SK-N-SH treated with all-trans-retinoic acid at 6 μM for 48 hours (cell line): ENCODE data around the gene OR5I1.

Experiments
- ATAC-seq: fragments of 200-7000 bp; cut with Tn5 transposase; 3 replicates; pipeline ENCODE4 v1.9.1; 2020; ENCODE audit warnings: mild to moderate bottlenecking, moderate library complexity
- ARNTL ChIP-seq: fragments of 450-650 bp; formaldehyde crosslinking; IDR thresholded peaks from 2 replicates; pipeline ENCODE4 v1.5.0; 2020; ENCODE audit warnings: low read depth, mild to moderate bottlenecking, moderate library complexity, borderline replicate concordance
- BACH2 ChIP-seq: fragments of 250-450 bp; sonication (Bioruptor Pico); IDR thresholded peaks from 2 replicates; pipeline ENCODE4 v1.9.0; 2021; ENCODE audit warnings: mild to moderate bottlenecking, borderline replicate concordance
- CSRNP3 ChIP-seq: fragments of 250-450 bp; sonication (Bioruptor Pico); IDR thresholded peaks from 2 replicates; pipeline ENCODE4 v1.5.1; 2021; ENCODE audit warnings: mild to moderate bottlenecking, moderate library complexity
- GLIS3 ChIP-seq: fragments of 250-450 bp; sonication (Bioruptor Pico); IDR thresholded peaks from 2 replicates; pipeline ENCODE4 v1.5.0; 2020; ENCODE audit warnings: mild to moderate bottlenecking, moderate library complexity
- ISL1 ChIP-seq: fragments of 250-450 bp; sonication (Bioruptor Pico); IDR thresholded peaks from 2 replicates; pipeline ENCODE4 v2.1.2; 2022; ENCODE audit warnings: mild to moderate bottlenecking, moderate library complexity
- OSR1 ChIP-seq: fragments of 250-450 bp; sonication (Bioruptor Pico); IDR thresholded peaks from 2 replicates; pipeline ENCODE4 v1.8.0; 2022; ENCODE audit warnings: moderate library complexity, mild to moderate bottlenecking, inconsistent platforms
- PPARA ChIP-seq: fragments of 250-450 bp; sonication (Bioruptor Pico); IDR thresholded peaks from 2 replicates; pipeline ENCODE4 v1.5.0; 2020; ENCODE audit warnings: mild to moderate bottlenecking, borderline replicate concordance
- RARB ChIP-seq: fragments of 250-450 bp; sonication (Bioruptor Pico); IDR thresholded peaks from 2 replicates; pipeline ENCODE4 v1.8.0; 2021; ENCODE audit warnings: mild to moderate bottlenecking, moderate library complexity
- SNAI2 ChIP-seq: fragments of 250-450 bp; sonication (Bioruptor Pico); IDR thresholded peaks from 2 replicates; pipeline ENCODE4 v1.5.0; 2020; ENCODE audit warnings: mild to moderate bottlenecking, moderate library complexity
- TCF4 ChIP-seq: fragments of 250-450 bp; sonication (Bioruptor Pico); IDR thresholded peaks from 2 replicates; pipeline ENCODE4 v1.8.0; 2021; ENCODE audit warnings: mild to moderate bottlenecking, moderate library complexity, borderline replicate concordance
- TOX ChIP-seq: fragments of 250-450 bp; sonication (Bioruptor Pico); IDR thresholded peaks from 2 replicates; pipeline ENCODE4 v1.8.0; 2021; ENCODE audit warnings: mild to moderate bottlenecking, moderate library complexity, borderline replicate concordance
- ZFP3 ChIP-seq: fragments of 250-450 bp; sonication (Bioruptor Pico); IDR thresholded peaks from 2 replicates; pipeline ENCODE4 v1.5.0; 2020; ENCODE audit warnings: mild to moderate bottlenecking, moderate library complexity
- ZFP30 ChIP-seq: fragments of 450-650 bp; formaldehyde crosslinking; IDR thresholded peaks from 2 replicates; pipeline ENCODE4 v1.5.0; 2022; ENCODE audit warnings: mild to moderate bottlenecking, moderate library complexity
- ZNF565 ChIP-seq: fragments of 450-650 bp; formaldehyde crosslinking; conservative IDR thresholded peaks from 2 replicates; pipeline ENCODE4 v1.5.0; 2020; ENCODE audit warnings: low read depth, mild to moderate bottlenecking, moderate library complexity
- ZNF70 ChIP-seq: fragments of 450-650 bp; formaldehyde crosslinking; IDR thresholded peaks from 2 replicates; pipeline ENCODE4 v1.5.0; 2020; ENCODE audit warnings: mild to moderate bottlenecking, moderate library complexity
- ZNF8 ChIP-seq: fragments of 450-650 bp; formaldehyde crosslinking; IDR thresholded peaks from 2 replicates; pipeline ENCODE4 v1.5.0; 2020; ENCODE audit warnings: mild to moderate bottlenecking, moderate library complexity
- TF ChIP-seq, protein P1 (sequence below): fragments of 250-450 bp; sonication (Bioruptor Pico); IDR thresholded peaks from 2 replicates; pipeline ENCODE4 v1.8.0; 2020; ENCODE audit warnings: mild to moderate bottlenecking, moderate library complexity, borderline replicate concordance
- TF ChIP-seq, protein P2 (sequence below): fragments of 250-450 bp; sonication (Bioruptor Pico); IDR thresholded peaks from 2 replicates; pipeline ENCODE4 v1.5.0; 2020; ENCODE audit warnings: mild to moderate bottlenecking, moderate library complexity
- TF ChIP-seq, protein P3 (sequence below): fragments of 250-450 bp; sonication (Bioruptor Pico); IDR thresholded peaks from 2 replicates; pipeline ENCODE4 v1.5.1; 2020; ENCODE audit warnings: low read depth, mild to moderate bottlenecking, moderate library complexity
- TF ChIP-seq, protein P4 (sequence below): fragments of 250-450 bp; sonication (Bioruptor Pico); IDR thresholded peaks from 2 replicates; pipeline ENCODE4 v1.8.0; 2021; ENCODE audit warnings: low read depth, mild to moderate bottlenecking, moderate library complexity, borderline replicate concordance

OR5I1 gene

DNA sequence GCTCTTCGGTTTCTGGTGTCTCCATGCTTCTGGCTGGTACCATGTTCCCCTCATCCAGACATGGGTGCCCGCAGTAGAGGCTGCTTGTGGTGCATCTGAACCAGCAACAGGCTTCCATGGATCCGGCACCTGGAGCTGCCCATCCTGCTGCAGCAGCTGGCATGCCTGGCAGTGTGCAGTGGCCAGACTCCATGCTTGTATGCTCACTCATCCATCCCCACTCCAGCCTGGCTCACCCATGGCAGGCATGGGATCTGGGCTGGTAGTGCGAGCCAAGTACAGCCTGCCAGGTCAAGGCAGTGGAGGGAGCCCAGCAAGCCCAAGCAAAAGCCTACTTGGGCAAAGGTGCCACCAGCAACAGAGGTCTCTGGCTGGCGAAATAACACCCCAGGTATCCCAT lies 15.7 kb downstream of the OR5I1 start:
- no peak for TF ChIP-seq ARNTL (CRISPR knock-in tag)
- TF ChIP-seq SNAI2 (CRISPR knock-in tag), result no peak
- TF ChIP-seq, protein P1, sequence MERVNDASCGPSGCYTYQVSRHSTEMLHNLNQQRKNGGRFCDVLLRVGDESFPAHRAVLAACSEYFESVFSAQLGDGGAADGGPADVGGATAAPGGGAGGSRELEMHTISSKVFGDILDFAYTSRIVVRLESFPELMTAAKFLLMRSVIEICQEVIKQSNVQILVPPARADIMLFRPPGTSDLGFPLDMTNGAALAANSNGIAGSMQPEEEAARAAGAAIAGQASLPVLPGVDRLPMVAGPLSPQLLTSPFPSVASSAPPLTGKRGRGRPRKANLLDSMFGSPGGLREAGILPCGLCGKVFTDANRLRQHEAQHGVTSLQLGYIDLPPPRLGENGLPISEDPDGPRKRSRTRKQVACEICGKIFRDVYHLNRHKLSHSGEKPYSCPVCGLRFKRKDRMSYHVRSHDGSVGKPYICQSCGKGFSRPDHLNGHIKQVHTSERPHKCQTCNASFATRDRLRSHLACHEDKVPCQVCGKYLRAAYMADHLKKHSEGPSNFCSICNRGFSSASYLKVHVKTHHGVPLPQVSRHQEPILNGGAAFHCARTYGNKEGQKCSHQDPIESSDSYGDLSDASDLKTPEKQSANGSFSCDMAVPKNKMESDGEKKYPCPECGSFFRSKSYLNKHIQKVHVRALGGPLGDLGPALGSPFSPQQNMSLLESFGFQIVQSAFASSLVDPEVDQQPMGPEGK (CRISPR knock-in tag), result no peak
- no peak for TF ChIP-seq TCF4 (CRISPR knock-in tag)
- TF ChIP-seq ISL1 (CRISPR knock-in tag), result no peak
- no peak for TF ChIP-seq ZNF70 (CRISPR knock-in tag)
- TF ChIP-seq, protein P2, sequence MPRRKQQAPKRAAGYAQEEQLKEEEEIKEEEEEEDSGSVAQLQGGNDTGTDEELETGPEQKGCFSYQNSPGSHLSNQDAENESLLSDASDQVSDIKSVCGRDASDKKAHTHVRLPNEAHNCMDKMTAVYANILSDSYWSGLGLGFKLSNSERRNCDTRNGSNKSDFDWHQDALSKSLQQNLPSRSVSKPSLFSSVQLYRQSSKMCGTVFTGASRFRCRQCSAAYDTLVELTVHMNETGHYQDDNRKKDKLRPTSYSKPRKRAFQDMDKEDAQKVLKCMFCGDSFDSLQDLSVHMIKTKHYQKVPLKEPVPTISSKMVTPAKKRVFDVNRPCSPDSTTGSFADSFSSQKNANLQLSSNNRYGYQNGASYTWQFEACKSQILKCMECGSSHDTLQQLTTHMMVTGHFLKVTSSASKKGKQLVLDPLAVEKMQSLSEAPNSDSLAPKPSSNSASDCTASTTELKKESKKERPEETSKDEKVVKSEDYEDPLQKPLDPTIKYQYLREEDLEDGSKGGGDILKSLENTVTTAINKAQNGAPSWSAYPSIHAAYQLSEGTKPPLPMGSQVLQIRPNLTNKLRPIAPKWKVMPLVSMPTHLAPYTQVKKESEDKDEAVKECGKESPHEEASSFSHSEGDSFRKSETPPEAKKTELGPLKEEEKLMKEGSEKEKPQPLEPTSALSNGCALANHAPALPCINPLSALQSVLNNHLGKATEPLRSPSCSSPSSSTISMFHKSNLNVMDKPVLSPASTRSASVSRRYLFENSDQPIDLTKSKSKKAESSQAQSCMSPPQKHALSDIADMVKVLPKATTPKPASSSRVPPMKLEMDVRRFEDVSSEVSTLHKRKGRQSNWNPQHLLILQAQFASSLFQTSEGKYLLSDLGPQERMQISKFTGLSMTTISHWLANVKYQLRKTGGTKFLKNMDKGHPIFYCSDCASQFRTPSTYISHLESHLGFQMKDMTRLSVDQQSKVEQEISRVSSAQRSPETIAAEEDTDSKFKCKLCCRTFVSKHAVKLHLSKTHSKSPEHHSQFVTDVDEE (CRISPR knock-in tag), result no peak
- no peak for TF ChIP-seq RARB (CRISPR knock-in tag)
- TF ChIP-seq, protein P3, sequence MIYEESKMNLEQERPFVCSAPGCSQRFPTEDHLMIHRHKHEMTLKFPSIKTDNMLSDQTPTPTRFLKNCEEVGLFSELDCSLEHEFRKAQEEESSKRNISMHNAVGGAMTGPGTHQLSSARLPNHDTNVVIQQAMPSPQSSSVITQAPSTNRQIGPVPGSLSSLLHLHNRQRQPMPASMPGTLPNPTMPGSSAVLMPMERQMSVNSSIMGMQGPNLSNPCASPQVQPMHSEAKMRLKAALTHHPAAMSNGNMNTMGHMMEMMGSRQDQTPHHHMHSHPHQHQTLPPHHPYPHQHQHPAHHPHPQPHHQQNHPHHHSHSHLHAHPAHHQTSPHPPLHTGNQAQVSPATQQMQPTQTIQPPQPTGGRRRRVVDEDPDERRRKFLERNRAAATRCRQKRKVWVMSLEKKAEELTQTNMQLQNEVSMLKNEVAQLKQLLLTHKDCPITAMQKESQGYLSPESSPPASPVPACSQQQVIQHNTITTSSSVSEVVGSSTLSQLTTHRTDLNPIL, result no peak
- no peak for TF ChIP-seq ZFP30 (CRISPR knock-in tag)
- TF ChIP-seq CSRNP3 (CRISPR knock-in tag), result no peak
- no peak for ATAC-seq

GRCh38 chr11:55914482-55914881 lies 21.7 kb downstream of the OR5I1 start, which contains the start of gene OR5W2:
OR5W2 (minus strand) TSS chr11:55914582; CDS start chr11:55914582, 0 bp downstream.
- no peak for ATAC-seq
- TF ChIP-seq BACH2 (CRISPR knock-in tag) (no peak), SNAI2 (CRISPR knock-in tag) (no peak), TCF4 (CRISPR knock-in tag) (no peak), ZNF8 (no peak), ISL1 (CRISPR knock-in tag) (no peak), ZNF565 (no peak), PPARA (CRISPR knock-in tag) (no peak), GLIS3 (CRISPR knock-in tag) (no peak), ZFP3 (CRISPR knock-in tag) (no peak), TOX (CRISPR knock-in tag) (no peak), RARB (CRISPR knock-in tag) (no peak), OSR1 (CRISPR knock-in tag) (no peak), CSRNP3 (CRISPR knock-in tag) (no peak), ZNF70 (CRISPR knock-in tag) (no peak), ARNTL (CRISPR knock-in tag) (no peak)
- TF ChIP-seq, protein P4, sequence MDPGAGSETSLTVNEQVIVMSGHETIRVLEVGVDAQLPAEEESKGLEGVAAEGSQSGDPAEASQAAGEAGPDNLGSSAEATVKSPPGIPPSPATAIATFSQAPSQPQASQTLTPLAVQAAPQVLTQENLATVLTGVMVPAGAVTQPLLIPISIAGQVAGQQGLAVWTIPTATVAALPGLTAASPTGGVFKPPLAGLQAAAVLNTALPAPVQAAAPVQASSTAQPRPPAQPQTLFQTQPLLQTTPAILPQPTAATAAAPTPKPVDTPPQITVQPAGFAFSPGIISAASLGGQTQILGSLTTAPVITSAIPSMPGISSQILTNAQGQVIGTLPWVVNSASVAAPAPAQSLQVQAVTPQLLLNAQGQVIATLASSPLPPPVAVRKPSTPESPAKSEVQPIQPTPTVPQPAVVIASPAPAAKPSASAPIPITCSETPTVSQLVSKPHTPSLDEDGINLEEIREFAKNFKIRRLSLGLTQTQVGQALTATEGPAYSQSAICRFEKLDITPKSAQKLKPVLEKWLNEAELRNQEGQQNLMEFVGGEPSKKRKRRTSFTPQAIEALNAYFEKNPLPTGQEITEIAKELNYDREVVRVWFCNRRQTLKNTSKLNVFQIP, result no peak
- TF ChIP-seq, protein P3, result no peak
- TF ChIP-seq, protein P2 (CRISPR knock-in tag), result no peak
- TF ChIP-seq, all 23 proteins: peak for 0
